Neural cell (in vitro differentiated cells): Measurements from ENCODE around the gene CDK1. TPM values are rescaled to one million over a fixed set of nuclear protein-coding genes. Genes with fewer than 3 reads are reported as not detected.

Source experiments
- H2AFZ ChIP-seq: fragments of 200-600, 300-800 bp; sonication (generic), shearing (Covaris generic); 2 replicates; pipeline ENCODE4 v1.6.0; 2014; ENCODE audit warnings: low read depth, mild to moderate bottlenecking, antibody characterized with exemption, low read length, moderate library complexity
- H3F3A ChIP-seq: fragments of 200-600 bp; shearing (Covaris generic); 2 replicates; pipeline ENCODE4 v1.6.1; 2016; ENCODE audit warnings: mild to moderate bottlenecking, moderate library complexity, mixed read lengths, antibody characterized with exemption, low read length; ENCODE audit not compliant: insufficient read depth, poor library complexity, severe bottlenecking
- H3K27ac ChIP-seq: fragments of 200-600, 300-800 bp; sonication (generic), shearing (Covaris generic); 2 replicates; pipeline ENCODE4 v1.5.1; 2014; ENCODE audit warnings: mild to moderate bottlenecking, low read length, moderate library complexity
- H3K27me3 ChIP-seq: fragments of 300-800, 200-600 bp; sonication (generic), shearing (Covaris generic); 2 replicates; pipeline ENCODE4 v1.6.0; 2014; ENCODE audit warnings: mild to moderate bottlenecking, low read depth, low read length, moderate library complexity; ENCODE audit not compliant: insufficient read depth
- H3K36me3 ChIP-seq: fragments of 300-800, 200-600 bp; sonication (generic), shearing (Covaris generic); 2 replicates; pipeline ENCODE4 v1.5.1; 2014; ENCODE audit warnings: mild to moderate bottlenecking, antibody characterized with exemption, low read length, moderate library complexity; ENCODE audit not compliant: insufficient read depth
- H3K4me2 ChIP-seq: fragments of 300-800, 200-600 bp; sonication (generic), shearing (Covaris generic); 2 replicates; pipeline ENCODE4 v1.6.0; 2014; ENCODE audit warnings: mild to moderate bottlenecking, low read length
- H3K4me3 ChIP-seq: fragments of 300-800, 200-600 bp; sonication (generic), shearing (Covaris generic); 2 replicates; pipeline ENCODE4 v1.5.1; 2014; ENCODE audit warnings: mild to moderate bottlenecking, low read length, moderate library complexity
- H3K79me2 ChIP-seq: fragments of 200-600 bp; shearing (Covaris generic); replicated peaks from 2 replicates; pipeline ENCODE4 v1.6.0; 2014; ENCODE audit warnings: mild to moderate bottlenecking, low read length, moderate library complexity; ENCODE audit not compliant: insufficient read depth
- H3K9ac ChIP-seq: fragments of 300-800, 200-600 bp; sonication (generic), shearing (Covaris generic); 2 replicates; pipeline ENCODE4 v1.6.1; 2016; ENCODE audit warnings: mild to moderate bottlenecking, low read length, mixed read lengths
- H3K9me2 ChIP-seq: fragments of 200-600 bp; shearing (Covaris generic); 2 replicates; pipeline ENCODE4 v1.6.1; 2016; ENCODE audit warnings: mild to moderate bottlenecking, low read length, mixed read lengths; ENCODE audit not compliant: insufficient read depth
- H3K9me3 ChIP-seq: fragments of 200-600, 300-800 bp; sonication (generic), shearing (Covaris generic); 2 replicates; pipeline ENCODE4 v1.6.1; 2016; ENCODE audit warnings: mild to moderate bottlenecking, mixed run types, low read length, moderate library complexity, mixed read lengths
- H4K20me1 ChIP-seq: fragments of 200-600 bp; shearing (Covaris generic); 2 replicates; pipeline ENCODE4 v1.6.1; 2016; ENCODE audit warnings: mild to moderate bottlenecking, mixed run types; ENCODE audit not compliant: insufficient read depth
- CTCF ChIP-seq: fragments of 450-650 bp; IDR thresholded peaks from 2 replicates; pipeline ENCODE4 v1.5.1; 2014; ENCODE audit warnings: antibody characterized with exemption, mild to moderate bottlenecking, moderate library complexity; ENCODE audit not compliant: poor library complexity, severe bottlenecking
- EP300 ChIP-seq: fragments of 450-650 bp; conservative IDR thresholded peaks from 2 replicates; pipeline ENCODE4 v1.6.1; 2014; ENCODE audit warnings: antibody characterized with exemption, mild to moderate bottlenecking, moderate library complexity; ENCODE audit not compliant: poor library complexity, severe bottlenecking
- EZH2 ChIP-seq: fragments of 200-600, 300-800 bp; shearing (Covaris generic), sonication (generic); IDR thresholded peaks from 2 replicates; pipeline ENCODE4 v1.6.1; 2014; ENCODE audit warnings: antibody characterized with exemption, low read length, borderline replicate concordance, mild to moderate bottlenecking; ENCODE audit not compliant: insufficient read depth, poor library complexity, severe bottlenecking
- MXI1 ChIP-seq: fragments of 450-650 bp; conservative IDR thresholded peaks from 2 replicates; pipeline ENCODE4 v1.6.1; 2014; ENCODE audit warnings: antibody characterized with exemption, mild to moderate bottlenecking; ENCODE audit not compliant: poor library complexity, severe bottlenecking
- POLR2AphosphoS5 ChIP-seq: IDR thresholded peaks from 2 replicates; pipeline ENCODE4 v1.6.1; 2012
- RAD21 ChIP-seq: fragments of 450-650 bp; conservative IDR thresholded peaks from 2 replicates; pipeline ENCODE4 v1.6.1; 2014; ENCODE audit warnings: antibody characterized with exemption, mild to moderate bottlenecking, moderate library complexity
- REST ChIP-seq: IDR thresholded peaks from 2 replicates; pipeline ENCODE4 v1.6.1; 2012; ENCODE audit warnings: borderline replicate concordance
- SMC3 ChIP-seq: fragments of 450-650 bp; conservative IDR thresholded peaks from 2 replicates; pipeline ENCODE4 v1.6.1; 2014; ENCODE audit warnings: antibody characterized with exemption, mild to moderate bottlenecking, moderate library complexity; ENCODE audit not compliant: poor library complexity
- TAF1 ChIP-seq: IDR thresholded peaks from 2 replicates; pipeline ENCODE4 v1.6.1; 2012; ENCODE audit warnings: low read depth
- polyA plus RNA-seq: library from polyadenylated mRNA; depleted of rRNA; stranded (reverse); fragments of >200 nt; gene quantifications from 2 replicates; pipeline ENCODE4 v1.2.3, GENCODE V29; 2014

CDK1 gene
- polyA plus RNA-seq, 1 donor from 2014 or later = 4.0 TPM

GRCh38 chr10:60798870-60799269 is 20.6 kb downstream of the CDK1 start:
- no peak for TF ChIP-seq EZH2
- Histone ChIP-seq H3F3A (no peaks in the 10 kb centered on the region), H3K4me3 (no peak overlapping the region), H3K9me2 (no peaks in the 10 kb centered on the region), H3K4me2 (no peak overlapping the region), H3K79me2 (no peaks in the 10 kb centered on the region), H2AFZ (no peak overlapping the region), H4K20me1 (no peaks in the 10 kb centered on the region), H3K36me3 (no peaks in the 10 kb centered on the region), H3K9ac (no peak overlapping the region), H3K9me3 (no peaks in the 10 kb centered on the region), H3K27me3 (no peaks in the 10 kb centered on the region), H3K27ac (no peak overlapping the region)

GRCh38 chr10:60799971-60800650 is 21.8 kb downstream of the CDK1 start:
- no peak overlapping the region for H3K27ac ChIP-seq
- no peaks in the 10 kb centered on the region for H3K27me3 ChIP-seq
- no peaks in the 10 kb centered on the region for H3F3A ChIP-seq
- H3K4me3 ChIP-seq = no peak overlapping the region
- H3K9ac ChIP-seq = no peak overlapping the region
- H3K9me3 ChIP-seq = no peaks in the 10 kb centered on the region
- no peaks in the 10 kb centered on the region for H3K36me3 ChIP-seq
- TF ChIP-seq SMC3 (no peak), EP300 (no peak), POLR2AphosphoS5 (no peak), CTCF (no peak)
- H3K9me2 ChIP-seq = no peaks in the 10 kb centered on the region
- no peak overlapping the region for H3K4me2 ChIP-seq
- no peak overlapping the region for H2AFZ ChIP-seq
- no peaks in the 10 kb centered on the region for H4K20me1 ChIP-seq
- H3K79me2 ChIP-seq = no peaks in the 10 kb centered on the region

DNA sequence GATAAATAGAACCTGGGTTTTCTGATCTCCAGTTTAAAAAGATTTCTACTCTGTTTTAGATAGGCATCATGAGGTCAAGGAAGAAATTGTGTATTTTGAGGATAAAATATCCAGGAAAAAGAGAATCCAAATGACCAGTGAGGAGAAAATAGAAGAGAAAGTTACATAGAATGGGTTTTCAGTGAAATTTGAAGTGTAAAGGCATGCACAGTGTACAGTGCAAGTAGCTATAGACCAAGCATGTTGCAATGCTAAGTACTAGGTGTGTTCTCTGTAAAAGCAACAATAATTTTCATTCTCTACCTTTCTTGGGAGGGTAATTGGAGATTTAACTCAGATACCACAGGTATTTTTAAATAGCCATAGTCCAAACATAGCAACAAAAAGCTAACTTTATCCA is 22.6 kb downstream of the CDK1 start:
- H3K79me2 ChIP-seq = no peaks in the 10 kb centered on the region
- no peaks in the 10 kb centered on the region for H3K27me3 ChIP-seq
- no peaks in the 10 kb centered on the region for H3K9me2 ChIP-seq
- no peak overlapping the region for H3K9ac ChIP-seq
- no peak overlapping the region for H3K4me2 ChIP-seq
- TF ChIP-seq RAD21 = no peak
- TF ChIP-seq TAF1 = no peak
- no peak for TF ChIP-seq EP300
- TF ChIP-seq MXI1 = no peak
- no peak for TF ChIP-seq REST
- TF ChIP-seq CTCF = no peak
- TF ChIP-seq SMC3 = no peak
- no peak for TF ChIP-seq EZH2
- no peak for TF ChIP-seq POLR2AphosphoS5
- no peaks in the 10 kb centered on the region for H3K36me3 ChIP-seq
- H2AFZ ChIP-seq = no peak overlapping the region
- no peaks in the 10 kb centered on the region for H3F3A ChIP-seq
- no peaks in the 10 kb centered on the region for H3K9me3 ChIP-seq
- H3K27ac ChIP-seq = no peak overlapping the region
- H3K4me3 ChIP-seq = no peak overlapping the region
- H4K20me1 ChIP-seq = no peaks in the 10 kb centered on the region
